C4-2B (cell line): ENCODE measurements around the gene ADI1.

ENCODE experiments used
- CTCF ChIP-seq: fragments of 450-650 bp; conservative IDR thresholded peaks from 2 replicates; pipeline ENCODE4 v1.5.1; 2017; ENCODE audit warnings: mild to moderate bottlenecking
- ZFX ChIP-seq: fragments of 450-650 bp; IDR thresholded peaks from 2 replicates; pipeline ENCODE4 v1.6.1; 2017

DNA sequence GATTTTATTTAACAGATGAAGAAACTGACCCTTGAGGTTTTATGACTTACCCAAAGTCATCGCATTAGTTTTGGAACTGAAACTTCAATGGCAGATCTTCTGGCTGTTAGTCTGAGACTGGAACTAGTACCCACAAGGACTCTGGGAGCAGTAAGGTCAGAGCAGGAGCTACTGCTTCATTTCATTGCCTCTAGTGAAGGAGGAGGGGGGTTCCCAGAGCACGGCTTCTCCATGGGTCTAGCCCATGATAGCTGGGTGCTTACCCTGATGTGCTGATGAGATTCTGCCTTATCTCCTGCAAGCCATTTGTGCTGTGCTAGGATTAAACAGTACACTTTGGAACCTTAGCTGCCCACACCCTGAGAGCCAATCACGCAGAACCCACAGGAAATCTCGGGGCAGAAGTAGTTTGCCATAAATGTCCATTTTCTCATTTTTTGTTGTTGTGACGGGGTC, 44.2 kb upstream of the ADI1 start:
- TF ChIP-seq CTCF (no peak), ZFX (no peak)
